ENCODE results near the gene GLIS1.

The GLIS1 gene

DNA sequence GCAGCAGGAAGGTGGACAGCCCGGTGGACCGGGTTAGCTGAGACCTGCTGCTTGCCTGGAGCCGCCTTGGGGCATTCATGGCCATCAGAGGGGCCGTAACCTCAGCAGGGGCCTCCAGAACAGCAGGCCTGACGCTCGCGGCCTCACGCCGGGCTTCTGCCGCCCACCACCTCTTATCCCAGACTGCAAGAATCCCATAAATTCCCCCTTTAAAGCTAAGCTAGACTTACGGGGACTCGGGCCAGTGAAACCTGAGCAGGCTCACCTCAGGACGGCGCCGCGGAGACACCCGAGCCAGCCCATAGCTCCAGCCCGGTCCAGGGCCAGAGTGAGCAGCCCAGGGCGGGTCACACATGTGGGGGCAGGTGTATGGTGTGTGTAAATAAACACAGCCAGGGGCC is 132.3 kb downstream of the GLIS1 start:
- no peak for DNase-seq

DNA sequence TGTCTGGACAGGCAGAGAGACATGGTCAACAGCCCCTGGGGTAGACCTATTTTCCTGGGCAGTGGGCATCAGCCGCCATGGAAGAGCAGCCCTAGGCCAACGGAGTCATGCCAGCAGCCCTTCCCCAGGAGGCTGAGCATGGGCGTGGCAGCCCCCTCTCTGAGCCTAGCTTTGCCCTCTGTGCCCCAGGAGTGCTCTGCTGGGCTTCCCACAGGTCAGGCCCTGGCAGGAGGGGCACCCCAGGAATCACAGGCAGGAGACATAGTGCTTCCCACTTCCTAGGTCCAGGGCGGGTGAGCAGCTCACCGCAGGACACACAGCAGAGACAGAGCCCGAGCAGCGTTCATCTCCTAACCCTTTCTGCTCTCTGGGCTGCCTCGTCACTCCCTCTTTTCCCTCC is 132.8 kb downstream of the GLIS1 start:
- DNase-seq, result no peak

DNA sequence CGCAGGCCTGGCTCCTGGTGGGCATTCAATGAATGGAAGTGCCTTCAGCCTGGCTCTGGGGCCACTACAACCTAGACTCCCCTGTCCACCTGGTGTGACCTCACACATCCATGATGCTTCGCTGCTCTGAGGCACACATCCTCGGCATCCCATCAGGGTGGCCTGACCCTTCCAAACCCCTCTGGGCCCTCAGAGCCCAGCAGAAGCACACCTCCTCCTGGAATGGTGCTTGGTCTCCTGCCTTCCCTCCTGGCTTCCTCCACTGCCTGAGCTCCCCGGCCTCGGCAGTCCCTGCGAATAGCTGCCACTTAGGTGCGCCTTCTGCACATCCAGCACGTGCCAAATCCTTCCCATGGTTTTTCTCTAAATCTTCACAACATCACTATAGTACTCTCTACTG is 133.8 kb downstream of the GLIS1 start:
- no peak for DNase-seq

DNA sequence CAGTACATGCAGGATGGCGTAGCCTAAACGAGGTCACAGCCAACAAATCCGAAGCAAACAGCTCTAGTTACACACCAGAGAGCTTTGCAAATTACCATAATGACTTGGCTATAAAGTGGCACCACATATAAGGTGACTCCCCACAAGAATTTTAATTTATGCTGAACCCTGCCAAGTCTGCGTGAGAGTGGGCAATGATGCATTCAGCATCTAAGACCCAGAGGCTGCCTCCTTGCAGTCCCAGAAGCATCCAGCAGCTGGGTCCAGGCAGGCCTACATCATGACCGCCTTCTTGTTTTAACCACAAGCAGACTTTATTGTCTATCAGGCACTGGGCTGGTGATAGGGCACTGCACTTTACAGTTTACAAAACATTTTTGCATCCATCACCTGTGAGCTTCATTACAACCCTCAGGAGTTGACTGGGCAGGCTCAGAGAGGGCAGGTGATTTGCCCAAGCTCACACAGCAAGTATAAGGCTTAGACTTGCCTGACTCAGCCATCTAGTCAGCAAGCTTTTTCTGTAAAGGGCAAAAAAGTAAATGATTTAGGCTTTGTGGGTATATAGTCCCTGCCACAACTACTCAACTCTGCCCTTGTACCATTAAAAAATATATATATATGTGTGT is 134.6 kb downstream of the GLIS1 start:
- DNase-seq, result no peak

DNA sequence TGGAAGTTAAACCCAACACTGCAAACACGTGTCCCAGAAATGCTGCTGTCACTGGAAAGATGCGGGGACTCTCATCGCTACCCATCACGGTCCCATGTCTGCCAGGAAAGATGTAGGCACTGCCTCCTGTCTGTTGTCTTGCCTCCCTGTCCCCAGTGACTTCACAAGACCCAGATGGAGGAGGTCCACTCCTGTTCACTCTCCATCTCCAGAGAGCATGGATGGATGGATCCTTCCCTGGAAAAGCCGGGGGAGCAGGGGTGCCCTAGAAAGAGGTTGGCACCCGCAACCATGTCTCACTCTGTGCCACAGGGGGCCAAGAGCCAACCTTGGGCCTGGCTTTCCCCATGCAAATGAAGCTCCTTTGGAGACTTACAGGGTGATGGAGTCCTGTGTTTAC is 135.5 kb downstream of the GLIS1 start:
- DNase-seq, result no peak

DNA sequence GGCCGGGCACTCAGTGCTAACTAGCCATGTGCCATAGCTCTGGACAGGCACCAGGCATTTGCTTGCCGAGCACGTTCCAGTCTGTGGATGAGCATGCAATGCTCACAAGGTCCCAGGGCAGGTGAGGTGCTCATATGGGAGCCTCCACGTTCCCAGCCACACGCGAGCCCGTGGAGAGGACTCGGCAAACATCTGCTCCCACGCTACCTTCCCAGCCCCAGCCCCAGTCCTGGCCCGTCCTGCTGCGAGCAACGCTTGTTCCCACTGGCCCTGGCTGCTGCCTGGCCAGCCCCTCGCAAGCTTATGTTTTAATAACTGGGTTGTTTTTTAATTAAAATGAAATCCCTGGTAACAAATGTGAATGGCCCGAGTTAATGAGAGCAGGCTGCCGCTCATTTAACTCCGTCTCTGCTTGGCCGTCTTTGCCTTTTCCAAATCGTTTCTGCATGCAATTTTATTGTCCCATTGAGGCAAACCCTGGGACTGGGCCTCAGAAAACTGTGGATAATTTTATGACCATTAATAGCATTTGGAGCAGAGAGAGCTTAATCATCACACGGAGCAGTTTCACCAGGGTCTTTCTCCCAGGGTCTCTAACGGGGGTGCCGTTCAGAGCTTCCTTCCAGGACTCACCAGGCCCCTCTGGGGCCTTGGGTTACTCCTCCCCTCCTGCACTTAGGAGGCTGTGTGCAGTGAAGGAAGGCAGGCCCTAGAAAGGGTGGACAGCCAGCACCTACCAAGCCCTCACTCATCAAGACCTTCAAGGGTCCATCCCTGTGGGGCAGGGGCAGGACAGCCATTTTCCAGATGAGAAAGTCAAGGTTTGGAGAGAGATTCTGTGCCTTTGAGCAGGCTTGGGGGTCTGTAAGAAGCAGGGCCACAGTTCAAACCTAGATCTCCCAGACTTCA is 136.8 kb downstream of the GLIS1 start:
- DNase-seq, result no peak

DNA sequence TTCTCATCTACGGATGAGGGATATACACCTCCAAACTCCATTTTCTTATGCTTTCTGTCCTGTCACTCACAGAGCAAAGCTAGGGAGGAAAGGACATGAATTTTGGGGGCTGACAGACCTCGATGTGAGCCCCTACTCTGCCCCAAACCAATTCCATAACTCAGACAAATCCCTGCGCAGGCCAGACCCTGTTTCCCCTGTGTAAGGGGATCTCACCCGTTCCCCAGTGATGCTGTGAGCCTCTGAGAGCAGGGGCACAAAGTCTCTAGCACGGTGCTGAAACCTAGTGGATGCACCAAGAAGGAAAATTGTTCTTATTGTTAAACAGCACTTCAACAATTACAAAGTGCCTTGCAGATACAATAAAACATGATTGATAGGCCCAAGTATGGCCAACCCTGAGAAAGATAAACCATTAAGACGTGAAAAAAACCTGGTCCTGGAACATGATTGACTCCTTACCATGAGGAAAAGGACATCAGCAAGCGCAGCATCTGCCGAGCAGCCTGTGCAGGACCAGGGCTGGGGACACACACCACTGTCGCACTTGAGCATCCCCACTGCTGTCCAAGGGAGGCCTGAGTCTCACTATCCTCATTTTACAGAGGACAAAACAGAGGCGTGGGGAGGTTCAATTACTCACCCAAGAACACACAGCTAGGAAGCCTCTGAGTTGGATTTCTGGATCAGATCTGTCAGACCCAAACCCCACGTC is 137.8 kb downstream of the GLIS1 start:
- no peak for DNase-seq

DNA sequence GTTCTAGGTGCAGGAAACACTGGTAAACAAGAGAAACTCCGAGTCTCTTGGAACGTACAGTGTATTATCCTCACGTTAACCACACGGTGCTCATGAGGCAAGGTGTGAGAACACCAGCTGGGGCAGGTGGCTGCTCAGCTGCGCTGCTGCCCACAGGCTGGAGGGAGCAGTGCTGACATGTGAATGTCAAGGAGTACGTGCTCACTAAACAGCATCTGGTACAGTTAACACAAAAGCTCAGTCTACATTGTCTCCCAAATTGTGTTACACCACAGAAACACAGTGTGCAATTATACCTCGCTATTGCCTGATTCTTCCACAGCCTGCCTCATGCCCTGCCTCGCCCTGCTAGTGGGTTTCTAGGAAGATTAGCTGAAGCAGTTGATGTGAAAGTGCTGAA is 138.4 kb downstream of the GLIS1 start:
- no peak for DNase-seq

DNA sequence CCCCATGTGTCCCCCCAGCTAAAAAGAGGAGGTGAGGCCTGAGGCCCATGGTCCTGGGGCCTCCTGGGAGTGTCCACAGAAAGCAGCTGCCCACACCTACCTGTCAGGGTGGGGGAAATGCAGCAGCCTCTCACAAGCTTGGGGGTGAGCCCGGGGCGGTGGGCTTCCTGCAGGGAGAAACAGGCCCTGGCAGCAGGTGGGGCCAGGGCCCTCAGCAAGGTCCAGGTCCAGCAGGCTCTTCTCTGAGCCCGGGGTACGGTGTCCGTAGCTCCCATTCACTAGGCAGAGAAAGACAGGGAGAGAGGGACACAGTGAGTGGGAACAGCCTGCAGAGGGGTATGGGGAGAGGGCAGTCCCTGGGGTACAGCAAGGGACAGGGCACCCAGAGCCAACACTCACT is 139.0 kb downstream of the GLIS1 start:
- DNase-seq, result no peak

DNA sequence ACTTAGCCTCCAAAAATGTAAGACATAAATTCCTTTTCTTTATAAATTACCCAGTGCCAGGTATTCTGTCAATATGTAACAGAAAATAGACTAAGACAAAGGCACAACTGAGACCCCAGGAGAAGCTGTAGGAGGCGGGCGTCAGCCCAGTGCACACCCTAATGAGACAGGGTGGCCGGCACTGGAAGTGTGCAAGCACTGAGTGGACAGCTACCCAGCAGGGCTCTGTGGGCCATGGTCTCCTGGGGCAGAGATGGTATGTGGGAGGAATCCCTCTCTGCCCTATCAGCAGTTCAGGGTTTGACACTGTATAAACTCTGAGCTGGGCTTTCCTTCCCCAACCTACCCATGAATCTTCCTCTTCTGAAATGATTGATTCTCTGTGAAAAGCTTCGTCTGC is 139.5 kb downstream of the GLIS1 start:
- DNase-seq, result no peak

DNA sequence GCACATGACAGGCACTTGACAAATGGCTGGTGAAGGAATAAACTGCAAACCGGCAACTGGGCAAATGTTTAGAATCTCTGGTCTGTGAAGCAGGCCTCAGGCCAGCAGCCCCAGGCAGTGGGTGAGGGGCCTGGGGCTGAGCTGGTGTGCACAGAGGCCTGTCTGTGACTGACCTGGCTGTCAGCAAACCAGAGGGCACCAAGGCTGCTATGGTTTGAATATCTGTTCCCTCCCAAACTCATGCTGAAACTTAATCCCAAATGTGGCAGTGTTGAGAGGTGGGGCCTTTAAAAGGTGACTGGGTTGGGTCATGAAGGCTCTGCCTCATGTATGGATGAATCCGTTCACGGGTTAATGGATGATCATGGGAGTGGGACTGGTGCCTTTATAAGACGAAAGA is 140.0 kb downstream of the GLIS1 start:
- no peak for DNase-seq

DNA sequence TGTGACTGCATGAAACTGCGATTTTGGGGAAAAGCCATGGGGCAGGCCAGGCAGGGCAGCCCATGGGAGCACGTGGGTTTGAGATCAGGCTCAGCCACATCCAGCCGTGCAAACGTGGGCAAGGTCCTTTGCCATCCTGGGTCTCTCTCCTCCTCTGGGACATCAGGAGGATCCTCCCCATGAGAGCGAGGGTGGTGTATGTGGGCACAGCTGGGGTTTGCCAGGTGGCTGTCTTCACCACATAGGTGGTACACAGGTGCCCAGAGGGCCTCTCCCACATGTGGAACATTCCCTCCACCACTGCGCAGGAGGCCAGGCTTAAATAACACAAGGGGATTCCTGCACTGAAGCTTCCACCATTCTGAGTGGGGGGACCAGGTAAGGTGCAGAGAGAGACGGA is 143.1 kb downstream of the GLIS1 start:
- DNase-seq, result no peak

DNA sequence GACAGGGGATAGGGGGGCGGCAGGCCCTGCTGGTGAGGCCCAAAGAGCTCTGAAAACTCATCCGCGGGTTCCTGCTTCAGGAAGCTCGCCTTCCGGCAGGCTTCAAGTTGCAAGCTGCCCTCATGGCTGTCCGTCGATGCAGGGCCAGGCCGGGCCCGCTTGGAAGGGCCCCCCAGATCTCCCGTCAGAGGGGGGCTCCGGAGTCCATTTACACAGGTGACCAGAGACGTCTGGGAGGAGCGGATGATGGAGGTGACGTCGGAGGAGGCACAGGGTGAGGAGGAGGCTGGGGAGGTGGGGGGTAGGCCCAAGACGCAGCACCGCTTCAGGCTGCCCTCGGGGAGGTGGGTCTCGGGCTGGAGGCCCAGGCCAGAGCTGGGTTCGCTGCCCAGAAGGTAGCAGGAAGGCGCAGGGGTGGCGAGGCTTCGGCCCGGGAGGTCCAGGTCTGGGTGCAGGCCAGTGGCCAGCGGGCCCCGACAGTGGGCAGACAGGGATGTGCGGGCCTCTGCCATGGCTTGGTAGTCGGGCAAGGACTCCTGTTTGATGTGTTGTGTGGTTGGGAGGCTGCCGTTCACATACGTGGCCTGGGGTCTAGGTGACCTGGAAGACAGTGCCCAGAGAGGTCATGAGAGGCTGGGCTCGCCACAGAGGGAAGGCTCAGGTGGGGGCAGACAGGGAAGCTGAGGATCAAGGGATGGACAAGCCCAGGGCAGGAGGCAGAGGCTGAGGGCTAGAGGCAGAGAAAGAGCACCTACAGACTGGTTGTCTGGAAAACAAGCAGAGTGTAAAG is 144.4 kb downstream of the GLIS1 start:
- DNase-seq, result no peak

DNA sequence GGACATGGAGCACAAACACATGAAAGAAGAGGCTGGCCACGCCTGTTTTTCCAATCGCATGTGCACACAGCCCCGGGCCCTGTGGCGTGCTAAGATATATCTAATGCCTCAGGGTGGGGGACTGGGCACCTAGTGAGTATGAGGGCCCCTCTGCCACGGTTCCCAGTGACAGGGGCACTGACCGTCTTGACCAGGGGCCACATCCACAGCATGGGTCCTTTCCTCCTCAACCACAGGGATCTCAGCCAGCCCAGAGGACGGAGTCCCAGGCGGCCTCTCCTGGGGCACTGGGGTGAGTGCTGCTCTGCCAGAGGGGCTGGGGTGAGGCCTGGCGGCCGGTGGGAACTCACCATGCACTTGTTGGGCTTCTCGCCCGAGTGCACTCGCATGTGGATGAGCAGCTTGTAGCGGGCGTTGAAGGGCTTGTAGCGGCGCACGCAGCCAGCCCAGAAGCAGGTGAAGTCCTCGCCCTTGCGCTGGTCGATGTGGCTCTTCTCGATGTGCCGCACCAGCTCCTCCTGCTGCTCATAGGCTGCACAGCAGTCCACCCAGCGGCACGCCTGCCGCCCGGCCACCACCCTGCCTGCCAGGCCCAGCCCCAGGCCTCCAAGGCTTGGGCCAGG is 145.1 kb downstream of the GLIS1 start:
- DNase-seq, result no peak

DNA sequence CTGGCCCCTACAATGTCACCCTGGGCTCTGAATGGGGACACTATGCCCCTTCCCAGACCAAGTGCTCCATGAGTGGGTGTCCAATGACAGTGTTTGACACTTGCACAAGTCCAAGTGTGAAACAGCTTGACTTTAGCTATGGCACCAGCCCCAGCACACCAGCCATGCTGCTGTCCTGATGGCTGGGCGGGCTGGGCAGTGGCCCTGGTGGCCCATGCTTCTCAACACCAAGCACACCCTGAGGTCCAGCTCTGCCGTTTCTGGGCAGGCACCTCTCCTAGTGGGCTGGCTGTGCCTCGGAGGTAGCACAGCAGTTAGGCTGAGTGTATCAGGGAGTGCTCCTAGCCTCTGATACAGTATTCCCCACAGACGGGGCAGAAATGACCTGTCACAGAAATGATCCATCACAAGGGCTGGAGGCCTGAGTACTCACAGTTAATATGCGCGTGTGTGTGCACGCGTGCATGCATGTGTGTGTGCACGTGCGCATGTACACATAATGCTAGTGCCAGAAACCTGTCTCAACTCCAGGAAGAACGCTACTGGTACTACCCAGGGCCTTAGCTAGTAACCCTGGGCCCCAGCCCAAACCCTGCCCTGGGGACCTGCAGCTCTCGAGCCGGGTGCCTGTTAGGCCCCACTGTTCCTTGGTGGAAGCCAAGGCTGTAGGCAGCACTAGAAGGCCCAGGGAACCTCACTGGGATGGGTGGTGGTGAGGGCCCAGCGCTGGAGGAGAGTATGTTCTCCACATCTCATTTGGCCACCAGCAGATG is 145.8 kb downstream of the GLIS1 start:
- DNase-seq, result no peak

DNA sequence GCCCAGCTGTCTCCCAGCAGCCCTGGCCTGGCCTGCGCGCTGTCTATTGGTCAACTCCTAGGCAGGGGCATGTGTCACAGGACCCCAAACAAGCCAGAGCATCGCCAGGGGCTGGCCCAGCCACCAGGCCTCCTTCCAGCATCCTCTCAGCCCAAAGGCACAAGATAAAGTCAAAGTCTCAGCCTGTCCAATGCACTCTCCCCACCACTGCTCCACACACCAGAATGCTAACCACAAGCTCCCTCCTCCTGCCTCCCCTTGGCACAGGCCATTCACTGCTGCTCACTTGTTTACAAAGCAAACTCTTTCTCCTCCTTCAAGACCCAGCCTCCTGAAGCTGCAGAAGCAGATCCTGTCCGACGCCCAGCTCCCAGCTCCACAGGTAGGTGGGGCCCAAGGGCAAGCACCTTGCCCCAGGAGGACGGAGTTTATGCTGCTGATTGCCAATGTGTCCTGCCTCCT is 146.4 kb downstream of the GLIS1 start:
- no peak for DNase-seq

DNA sequence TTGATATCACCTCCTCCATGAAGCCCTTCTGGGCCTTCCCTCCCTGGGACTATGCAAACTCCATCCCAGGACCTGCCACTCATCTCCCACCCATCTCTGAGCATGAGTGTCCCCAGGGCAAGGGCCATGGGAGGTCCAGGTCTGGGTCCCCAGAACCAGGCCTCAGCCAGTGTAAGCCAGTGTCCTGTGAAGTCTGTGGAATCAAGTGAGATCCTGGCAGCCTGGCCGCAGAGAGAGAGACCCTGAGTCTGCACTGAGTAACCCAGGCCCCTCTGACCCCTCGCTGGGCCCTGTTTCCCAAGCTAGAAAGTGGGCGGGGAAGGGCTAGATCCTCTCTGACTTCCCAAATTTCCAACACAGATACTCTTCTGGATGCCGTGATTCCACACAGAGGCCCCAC is 147.0 kb downstream of the GLIS1 start:
- no peak for DNase-seq

DNA sequence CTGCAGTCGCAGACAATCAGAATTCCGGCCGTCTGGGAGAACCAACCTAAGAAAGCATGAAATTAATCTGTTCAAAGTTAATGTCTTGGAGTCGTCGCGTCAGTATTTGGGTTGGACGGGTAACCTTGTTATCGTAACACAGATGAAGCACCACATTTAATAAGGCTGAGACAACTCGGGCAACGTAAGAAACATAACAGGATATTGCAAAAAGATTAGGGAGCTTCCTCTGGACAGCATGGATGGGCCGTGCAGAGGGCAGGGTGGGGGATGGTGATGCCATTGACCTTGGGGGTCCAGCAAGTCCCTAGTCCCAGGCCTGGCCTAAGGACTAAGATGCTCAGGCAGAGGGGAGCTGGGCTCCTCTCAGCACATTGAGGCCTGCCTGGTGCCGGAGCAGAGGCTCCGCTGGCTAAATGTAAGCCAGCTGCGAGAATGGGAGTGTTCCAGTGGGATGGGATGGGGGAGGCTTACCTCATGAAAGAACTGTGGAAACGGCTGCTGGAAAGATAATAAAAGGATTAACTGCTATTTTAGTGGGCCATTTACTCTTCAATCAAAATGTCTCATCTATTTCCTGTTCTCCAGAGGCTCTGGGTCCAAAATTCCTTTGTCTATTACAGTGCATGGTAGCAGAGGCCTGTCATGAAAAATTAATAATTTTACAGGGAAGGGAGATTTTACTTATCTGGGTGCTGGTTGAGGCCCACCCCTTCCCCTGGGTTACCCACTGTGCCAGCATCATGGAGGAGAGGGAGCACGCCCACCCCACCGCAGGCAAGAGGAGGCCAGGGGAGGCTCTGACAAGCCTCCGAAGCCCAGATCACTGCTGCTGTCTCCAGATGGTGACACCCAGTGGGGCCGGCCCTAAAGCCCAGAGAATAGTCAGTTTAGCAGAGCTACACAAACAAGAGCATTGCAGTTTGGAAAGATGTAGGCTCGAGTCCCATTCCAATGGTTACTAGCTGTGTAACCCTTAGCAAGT is 148.1 kb downstream of the GLIS1 start:
- no peak for DNase-seq

DNA sequence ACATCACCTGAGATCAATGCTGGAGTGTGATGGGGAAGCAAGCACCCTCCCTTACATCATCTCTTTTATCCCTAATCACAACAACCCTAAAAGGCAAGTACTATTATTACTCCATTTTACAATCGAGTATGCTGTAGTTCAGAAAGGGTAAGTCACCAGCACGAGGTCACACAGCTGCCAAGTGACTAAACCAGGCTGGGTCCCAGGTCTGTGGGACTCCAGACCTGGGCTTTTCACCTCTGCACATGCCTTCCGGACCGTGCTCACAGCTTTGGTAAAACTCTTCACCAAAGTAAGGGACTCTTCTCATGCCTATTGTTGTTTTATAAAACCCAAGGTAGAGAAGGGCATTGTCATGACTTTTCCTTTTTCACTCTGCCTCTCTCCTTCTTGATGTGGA is 148.9 kb downstream of the GLIS1 start:
- no peak for DNase-seq
